H1 (cell line): ENCODE data around the gene BBC3. TPM values are rescaled to one million over a fixed set of nuclear protein-coding genes. Genes with fewer than 3 reads are reported as not detected.

Experiments used
- BACH1 ChIP-seq: IDR thresholded peaks from 2 replicates; pipeline ENCODE4 v1.6.1; 2012; ENCODE audit warnings: low read length, improper control_type of control experiment
- CBX8 ChIP-seq: fragments of 300-800, 300-1000 bp; sonication (generic); IDR thresholded peaks from 2 replicates; pipeline ENCODE4 v1.7.1; 2016; ENCODE audit warnings: low read depth, low read length, borderline replicate concordance
- CTBP2 ChIP-seq: IDR thresholded peaks from 2 replicates; pipeline ENCODE4 v1.7.0; 2011; ENCODE audit warnings: borderline replicate concordance, mild to moderate bottlenecking, moderate library complexity, mixed read lengths, low read length; ENCODE audit not compliant: insufficient read depth, insufficient read length
- E2F6 ChIP-seq: IDR thresholded peaks from 2 replicates; pipeline ENCODE4 v1.6.1; 2012; ENCODE audit warnings: inconsistent platforms
- EP300 ChIP-seq, 2 experiments: IDR thresholded peaks; 1 replicate in 1 of 2; 2 replicates in 1 of 2; pipeline ENCODE4 v1.6.1; 2011 to 2012; ENCODE audit warnings: low read depth in 2 of 2, low read length in 2 of 2, mild to moderate bottlenecking in 2 of 2, borderline replicate concordance in 1 of 2, inconsistent platforms in 1 of 2, moderate library complexity in 1 of 2
- GTF2F1 ChIP-seq: IDR thresholded peaks from 2 replicates; pipeline ENCODE4 v1.6.1; 2012; ENCODE audit warnings: low read depth, low read length, improper control_type of control experiment, borderline replicate concordance
- HDAC2 ChIP-seq, 2 experiments: fragments of 300-600 bp in 1 of 2; sonication (generic) in 1 of 2; IDR thresholded peaks; 2 replicates each; pipeline ENCODE4 v1.6.1; 2011 to 2012; ENCODE audit warnings: low read depth in 2 of 2, low read length in 2 of 2, mild to moderate bottlenecking in 2 of 2, moderate library complexity in 2 of 2, borderline replicate concordance in 1 of 2, inconsistent platforms in 1 of 2
- MAFK ChIP-seq: IDR thresholded peaks from 2 replicates; pipeline ENCODE4 v1.6.1; 2012; ENCODE audit warnings: low read depth, mild to moderate bottlenecking, improper control_type of control experiment, low read length
- POLR2AphosphoS5 ChIP-seq: IDR thresholded peaks from 2 replicates; pipeline ENCODE4 v1.6.1; 2011; ENCODE audit warnings: low read depth, low read length
- RAD21 ChIP-seq, 2 experiments: IDR thresholded peaks in 1 of 2; conservative IDR thresholded peaks in 1 of 2; 2 replicates each; pipeline ENCODE4 v1.6.1; 2011; ENCODE audit warnings: low read depth in 2 of 2, low read length in 2 of 2, improper control_type of control experiment in 1 of 2, inconsistent platforms in 1 of 2, mild to moderate bottlenecking in 1 of 2, moderate library complexity in 1 of 2
- RBBP5 ChIP-seq: IDR thresholded peaks from 2 replicates; pipeline ENCODE4 v1.7.1; 2012; ENCODE audit warnings: low read depth, mild to moderate bottlenecking, inconsistent platforms, low read length, moderate library complexity, borderline replicate concordance
- SP4 ChIP-seq: IDR thresholded peaks from 2 replicates; pipeline ENCODE4 v1.6.1; 2012; ENCODE audit warnings: low read length, inconsistent platforms
- TAF1 ChIP-seq: IDR thresholded peaks from 2 replicates; pipeline ENCODE4 v1.6.1; 2011; ENCODE audit warnings: mild to moderate bottlenecking, low read depth, low read length
- TCF12 ChIP-seq: IDR thresholded peaks from 2 replicates; pipeline ENCODE4 v1.6.1; 2011; ENCODE audit warnings: low read depth, mild to moderate bottlenecking, low read length
- USF2 ChIP-seq: IDR thresholded peaks from 2 replicates; pipeline ENCODE4 v1.6.1; 2011; ENCODE audit warnings: low read length, improper control_type of control experiment
- YY1 ChIP-seq: IDR thresholded peaks from 2 replicates; pipeline ENCODE4 v1.6.1; 2011; ENCODE audit warnings: low read depth, mild to moderate bottlenecking, low read length
- ZNF274 ChIP-seq: IDR thresholded peaks from 2 replicates; pipeline ENCODE4 v1.7.0; 2012; ENCODE audit warnings: low read length, borderline replicate concordance; ENCODE audit errors: extremely low read depth
- polyA plus RNA-seq, 7 experiments: library from polyadenylated mRNA; depleted of rRNA in 3 of 7; stranded (reverse) in 5 of 7; unstranded in 2 of 7; fragments of >200 nt in 5 of 7; fragments of 200-250 nt in 2 of 7; gene quantifications; 1 replicate in 5 of 7; 2 replicates in 1 of 7; 4 replicates in 1 of 7; pipeline versions ENCODE4 v1.2.1 to v1.2.3, GENCODE V29; 2011 to 2013; ENCODE audit warnings: missing spikeins in 2 of 7, mixed read lengths in 2 of 7
- total RNA-seq: library from RNA; stranded (reverse); fragmentation: NEBNext Ultra II Directional; extraction: Animal tissue kit (Norgen Biotek cat#: 25700); gene quantifications from 2 replicates; pipeline ENCODE4 v1.2.1, GENCODE V29; 2021
- TF ChIP-seq, protein P1 (sequence below): IDR thresholded peaks from 2 replicates; pipeline ENCODE4 v1.6.1; 2011; ENCODE audit warnings: low read depth, mild to moderate bottlenecking, low read length; ENCODE audit not compliant: insufficient read depth

The BBC3 gene
- total and polyA plus RNA-seq, 2 of the 8 experiments (the other 6 are each of a cell fraction or from before 2014, with no cell fraction given), result 13.2 to 21.6 TPM

DNA sequence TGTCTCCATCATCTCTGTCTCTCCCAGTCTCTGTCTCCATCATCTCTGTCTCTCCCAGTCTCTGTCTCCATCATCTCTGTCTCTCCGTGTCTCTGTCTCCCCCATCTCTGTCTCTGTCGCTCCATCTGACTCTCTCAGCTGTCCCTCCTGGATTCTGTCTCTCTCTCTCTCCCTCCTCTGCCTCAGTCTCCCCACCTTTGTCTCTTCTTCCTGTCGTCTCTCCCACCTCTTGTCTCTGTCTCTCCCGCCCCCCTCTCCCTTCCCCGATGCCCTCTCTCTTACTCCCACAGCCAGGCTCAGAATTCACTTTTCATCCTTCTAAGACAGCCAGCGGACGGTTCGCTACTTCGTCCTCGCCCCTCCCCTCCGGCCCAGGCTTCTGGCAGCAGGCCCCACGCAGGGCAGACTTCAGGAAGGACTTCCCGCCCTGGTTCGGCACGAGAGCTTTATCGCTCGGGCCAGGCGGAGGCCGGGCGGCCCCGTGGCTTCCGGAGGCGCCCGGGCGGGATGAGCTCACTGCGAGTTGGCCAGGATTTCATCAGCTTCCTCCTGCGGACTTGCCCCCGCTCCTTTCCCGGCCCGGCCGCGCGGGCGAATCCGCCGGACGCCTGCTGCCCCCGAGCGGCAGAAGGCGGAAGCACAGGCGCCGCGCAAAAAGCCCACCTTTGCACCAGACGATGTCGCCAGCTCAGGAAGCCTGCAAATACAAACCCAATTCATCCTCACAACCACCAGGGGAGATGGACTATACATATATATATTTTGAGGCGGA lies 13.0 kb upstream of the BBC3 start (continued):
- TF ChIP-seq GTF2F1 (no peak; the same call in 1 of the 2 replicates), MAFK (no peak), BACH1 (peak; percentile 65; the same call in 1 of the 2 replicates), SP4 (peak; percentile 45; the same call in 1 of the 2 replicates), USF2 (no peak), CTBP2 (no peak), HDAC2 (IDR thresholded peaks at IDR 0.05; ENCODE audit: borderline replicate concordance in 1 of 2, low read depth in 2 of 2, low read length in 2 of 2) (peak; percentile 53 to 100; a peak in 3 of 4 replicates), E2F6 (peak; percentile 70), POLR2AphosphoS5 (no peak), CBX8 (no peak), RAD21 (IDR thresholded peaks at IDR 0.05 in 1 of 2, conservative IDR thresholded peaks at IDR 0.05 in 1 of 2; ENCODE audit: low read depth in 2 of 2, low read length in 2 of 2) (peak; percentile 93 to 94), TAF1 (no peak; the same call in 1 of the 2 replicates), EP300 (IDR thresholded peaks at IDR 0.05; ENCODE audit: borderline replicate concordance in 1 of 2, low read depth in 2 of 2, low read length in 2 of 2) (peak in 1 of 2 experiments; percentile 90; a peak in 2 of 3 replicates), YY1 (no peak), ZNF274 (no peak), TCF12 (no peak), RBBP5 (no peak)
- TF ChIP-seq, protein P1, sequence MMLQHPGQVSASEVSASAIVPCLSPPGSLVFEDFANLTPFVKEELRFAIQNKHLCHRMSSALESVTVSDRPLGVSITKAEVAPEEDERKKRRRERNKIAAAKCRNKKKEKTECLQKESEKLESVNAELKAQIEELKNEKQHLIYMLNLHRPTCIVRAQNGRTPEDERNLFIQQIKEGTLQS, result peak; percentile 89
